Measurements from ENCODE around the gene PLK5.

The PLK5 gene

DNA sequence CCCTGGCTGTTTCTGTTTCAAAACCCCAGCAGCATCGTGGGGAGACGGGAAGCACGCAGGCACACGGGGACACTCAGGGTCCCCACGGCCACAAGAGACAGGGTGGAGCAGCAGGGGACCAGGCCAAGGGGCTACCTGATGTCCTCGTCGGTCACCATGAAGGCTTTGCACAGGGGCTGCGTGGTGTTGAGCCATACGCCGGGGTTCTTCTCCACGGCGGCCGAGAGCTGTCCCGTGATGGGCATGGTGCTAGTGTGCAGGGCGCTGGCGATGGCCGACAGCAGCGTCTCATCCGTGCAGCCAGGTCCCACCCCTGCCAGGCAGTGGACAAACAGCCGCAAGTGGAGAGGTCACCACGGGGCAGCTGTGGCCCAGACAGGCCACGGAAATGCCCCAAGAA is 57.1 kb downstream of the PLK5 start:
- DNase-seq = no peak

DNA sequence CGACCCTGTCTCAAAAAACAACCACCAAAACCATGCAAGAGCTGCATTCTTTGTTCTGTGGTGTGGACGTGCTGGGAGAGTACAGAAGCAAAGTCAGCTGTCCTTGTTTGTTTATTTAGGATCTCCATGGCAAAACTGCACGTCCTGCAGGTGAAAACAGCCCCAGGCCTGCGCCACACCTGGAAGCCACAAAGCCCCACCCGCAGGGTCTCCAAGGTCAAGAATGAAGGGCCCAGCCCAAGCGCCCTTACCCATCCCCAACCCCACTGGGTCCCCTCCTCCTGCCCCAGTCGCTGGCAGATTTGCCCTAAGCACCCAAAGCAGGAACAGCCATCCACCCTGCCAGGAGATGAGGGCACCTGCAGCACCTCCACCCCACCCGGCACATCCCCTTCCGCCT is 58.3 kb downstream of the PLK5 start:
- DNase-seq = no peak

- DNase-seq = no peak
These were observed 60.8 kb downstream of the PLK5 start for GRCh38 chr19:1584500-1585242.

- DNase-seq = no peak
These were observed 61.3 kb downstream of the PLK5 start for GRCh38 chr19:1585243-1585580.

Measured in fibroblast of upper back skin (primary cell).